Panc1 (cell line): Measurements from ENCODE around the gene RMP24.

ENCODE experiments used
- ATAC-seq: fragments of 200-7000 bp; cut with Tn5 transposase; 2 replicates; pipeline ENCODE4 v1.9.1; 2020; ENCODE audit warnings: mild to moderate bottlenecking, moderate library complexity
- BruUV-seq: library from RNA; stranded (reverse); fragments of 400-500 nt; replicated peaks from 2 replicates; lab custom pipeline; 2021; lab: Mats Ljungman, UMichigan
- CTCF ChIA-PET: fragments of 300-600 bp; sonication (Branson Sonifier 250); formaldehyde crosslinking; loops from one replicate; lab custom pipeline; 2022; ENCODE audit warnings: antibody characterized with exemption; lab: Charles Lee
- POLR2A ChIA-PET: fragments of 300-600 bp; sonication (Branson Sonifier 250); formaldehyde crosslinking; loops from one replicate; lab custom pipeline; 2022; ENCODE audit warnings: antibody characterized with exemption; lab: Charles Lee
- DNase-seq: peaks from one replicate; pipeline ENCODE4 v3.0.0-alpha.2; 2010; ENCODE audit warnings: low read depth, low spot score
- H3K27ac ChIP-seq: 2 replicates; pipeline ENCODE4 v1.5.1; 2011; ENCODE audit warnings: mild to moderate bottlenecking, low read length, inconsistent platforms
- H3K27me3 ChIP-seq: fragments of 200-500 bp; sonication (Bioruptor generic); 2 replicates; pipeline ENCODE4 v1.6.0; 2014; ENCODE audit warnings: low read length, inconsistent platforms; ENCODE audit not compliant: control insufficient read depth, insufficient read depth
- H3K36me3 ChIP-seq: fragments of 200-500 bp; sonication (Bioruptor generic); 2 replicates; pipeline ENCODE4 v1.5.1; 2014; ENCODE audit warnings: inconsistent platforms, mild to moderate bottlenecking, low read length, moderate library complexity; ENCODE audit not compliant: control insufficient read depth, insufficient read depth
- H3K4me1 ChIP-seq: 2 replicates; pipeline ENCODE4 v1.5.1; 2011; ENCODE audit warnings: inconsistent platforms, mild to moderate bottlenecking, low read length, moderate library complexity; ENCODE audit not compliant: control insufficient read depth, insufficient read depth
- H3K4me3 ChIP-seq, 2 experiments: 2 replicates each; pipeline ENCODE4 v1.5.1; 2011 to 2012; ENCODE audit warnings: low read depth in 2 of 2, low read length in 2 of 2, mild to moderate bottlenecking in 2 of 2, inconsistent platforms in 1 of 2, moderate library complexity in 1 of 2
- H3K9me3 ChIP-seq: fragments of 200-500 bp; sonication (Bioruptor generic); 2 replicates; pipeline ENCODE4 v1.5.1; 2014; ENCODE audit warnings: low read depth, mild to moderate bottlenecking, inconsistent platforms, low read length, moderate library complexity; ENCODE audit not compliant: control insufficient read depth, insufficient read depth
- POLR2AphosphoS5 ChIP-seq: IDR thresholded peaks from 2 replicates; pipeline ENCODE4 v1.6.1; 2012; ENCODE audit warnings: mild to moderate bottlenecking, low read depth, low read length, moderate library complexity
- REST ChIP-seq, 2 experiments: IDR thresholded peaks; 2 replicates each; pipeline ENCODE4 v1.6.1; 2011 to 2012; ENCODE audit warnings: low read depth in 2 of 2, control low read depth in 1 of 2, low read length in 1 of 2, mild to moderate bottlenecking in 1 of 2, moderate library complexity in 1 of 2; ENCODE audit not compliant: insufficient read depth in 1 of 2
- SIN3A ChIP-seq: IDR thresholded peaks from 2 replicates; pipeline ENCODE4 v1.6.1; 2012; ENCODE audit warnings: low read depth, mild to moderate bottlenecking, low read length, moderate library complexity, borderline replicate concordance; ENCODE audit not compliant: insufficient read depth
- in situ Hi-C: cut with HindIII; loops from 2 replicates; pipeline ENCODE4 v1.10.0; 2016; ENCODE audit warnings: low sequenced_read_pairs, low pct_unique_long_range_greater_than_20kb
- intact Hi-C: fragments of 100-400 bp; cut with micrococcal nuclease; formaldehyde crosslinking; loops from one replicate; pipeline ENCODE4 v1.10.0; 2022; ENCODE audit not compliant: unreplicated experiment
- TF ChIP-seq, protein P1 (sequence below): fragments of 450-650 bp; IDR thresholded peaks from 2 replicates; pipeline ENCODE4 v1.5.1; 2017; ENCODE audit warnings: mild to moderate bottlenecking

RMP24 gene

GRCh38 chr18:35949903-35950627 is 22.4 kb upstream of the RMP24 start:
- H3K4me3 ChIP-seq = peak overlapping the region; percentile 55 to 78
- no TSS peak for BruUV-seq
- TF ChIP-seq, protein P1, sequence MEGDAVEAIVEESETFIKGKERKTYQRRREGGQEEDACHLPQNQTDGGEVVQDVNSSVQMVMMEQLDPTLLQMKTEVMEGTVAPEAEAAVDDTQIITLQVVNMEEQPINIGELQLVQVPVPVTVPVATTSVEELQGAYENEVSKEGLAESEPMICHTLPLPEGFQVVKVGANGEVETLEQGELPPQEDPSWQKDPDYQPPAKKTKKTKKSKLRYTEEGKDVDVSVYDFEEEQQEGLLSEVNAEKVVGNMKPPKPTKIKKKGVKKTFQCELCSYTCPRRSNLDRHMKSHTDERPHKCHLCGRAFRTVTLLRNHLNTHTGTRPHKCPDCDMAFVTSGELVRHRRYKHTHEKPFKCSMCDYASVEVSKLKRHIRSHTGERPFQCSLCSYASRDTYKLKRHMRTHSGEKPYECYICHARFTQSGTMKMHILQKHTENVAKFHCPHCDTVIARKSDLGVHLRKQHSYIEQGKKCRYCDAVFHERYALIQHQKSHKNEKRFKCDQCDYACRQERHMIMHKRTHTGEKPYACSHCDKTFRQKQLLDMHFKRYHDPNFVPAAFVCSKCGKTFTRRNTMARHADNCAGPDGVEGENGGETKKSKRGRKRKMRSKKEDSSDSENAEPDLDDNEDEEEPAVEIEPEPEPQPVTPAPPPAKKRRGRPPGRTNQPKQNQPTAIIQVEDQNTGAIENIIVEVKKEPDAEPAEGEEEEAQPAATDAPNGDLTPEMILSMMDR = peak; percentile 84
- TF ChIP-seq POLR2AphosphoS5 (no peak; the same call in 1 of the 2 replicates), SIN3A (0 out of 2 replicates have a peak, but pooled peaks have one; percentile 52)
- DNase-seq = no peak
- no peaks in the 10 kb centered on the region for H3K36me3 ChIP-seq
- no peaks in the 10 kb centered on the region for H3K9me3 ChIP-seq
- intact Hi-C loops = loop anchor here (1.0 kb wide), 1 partner anchor 194 kb away; no protein-coding TSS in a partner anchor
- no peaks in the 10 kb centered on the region for H3K27me3 ChIP-seq
- peak overlapping the region; percentile 82 for H3K27ac ChIP-seq
- peak; percentile 91 for ATAC-seq
- peaks cover 7% of the 10 kb centered on the region for H3K4me1 ChIP-seq
- ChIA-PET POLR2A (interaction anchor here (0.6 kb wide), 1 partner anchor 27 kb away, joined by 4 read pairs; no protein-coding TSS in a partner anchor), CTCF (interaction anchor here (0.6 kb wide), 1 partner anchor 45 kb away, joined by 11 read pairs; no protein-coding TSS in a partner anchor)
- in situ Hi-C loops = no loop called here

DNA sequence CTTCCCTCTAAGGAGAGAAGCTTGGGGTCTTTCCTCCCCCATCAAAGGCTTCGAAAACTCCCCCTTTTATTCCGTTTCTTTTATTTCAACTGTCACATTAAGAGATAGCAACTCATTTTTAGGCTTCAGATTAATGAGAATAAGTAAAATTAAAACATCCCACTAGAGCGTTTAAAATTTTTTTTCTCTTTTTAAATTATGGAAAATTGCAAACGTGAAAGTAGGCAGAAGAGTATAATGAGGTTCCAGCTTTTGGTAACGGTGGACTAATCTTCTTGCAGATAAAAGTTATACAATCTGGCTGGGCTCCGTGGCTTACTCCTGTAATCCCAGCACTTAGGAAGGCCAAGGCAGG is 21.9 kb upstream of the RMP24 start:
- intact Hi-C loops (loop anchor here (1.0 kb wide), 1 partner anchor 194 kb away; no protein-coding TSS in a partner anchor), in situ Hi-C loops (no loop called here)
- no peak for DNase-seq
- H3K27ac ChIP-seq = peak overlapping the region; percentile 54; the same call in 1 of the 2 replicates
- no TSS peak for BruUV-seq
- H3K36me3 ChIP-seq = no peaks in the 10 kb centered on the region
- H3K4me1 ChIP-seq = peaks cover 7% of the 10 kb centered on the region
- peak overlapping the region; percentile 55 to 78 for H3K4me3 ChIP-seq
- no peak for ATAC-seq
- ChIA-PET CTCF (interaction anchor here (0.6 kb wide), 1 partner anchor 45 kb away, joined by 11 read pairs; no protein-coding TSS in a partner anchor), POLR2A (interaction anchor here (0.6 kb wide), 1 partner anchor 26 kb away, joined by 4 read pairs; no protein-coding TSS in a partner anchor)
- H3K9me3 ChIP-seq = peaks cover under 1% of the 10 kb centered on the region; the same call in 1 of the 2 replicates
- TF ChIP-seq, protein P1 = peak; percentile 52; the same call in 1 of the 2 replicates
- no peak for TF ChIP-seq REST (IDR thresholded peaks at IDR 0.05; ENCODE audit: insufficient read depth in 1 of 2, low read depth in 2 of 2, low read length in 1 of 2)
- TF ChIP-seq SIN3A = no peak
- H3K27me3 ChIP-seq = no peaks in the 10 kb centered on the region
